HG03196 (cell line): ENCODE results near the gene LRRC25.

ENCODE experiments used
- ATAC-seq: cut with Tn5 transposase; IDR thresholded peaks from one replicate; pipeline ENCODE4 v1.9.1; 2021; ENCODE audit not compliant: unreplicated experiment

The LRRC25 gene

DNA sequence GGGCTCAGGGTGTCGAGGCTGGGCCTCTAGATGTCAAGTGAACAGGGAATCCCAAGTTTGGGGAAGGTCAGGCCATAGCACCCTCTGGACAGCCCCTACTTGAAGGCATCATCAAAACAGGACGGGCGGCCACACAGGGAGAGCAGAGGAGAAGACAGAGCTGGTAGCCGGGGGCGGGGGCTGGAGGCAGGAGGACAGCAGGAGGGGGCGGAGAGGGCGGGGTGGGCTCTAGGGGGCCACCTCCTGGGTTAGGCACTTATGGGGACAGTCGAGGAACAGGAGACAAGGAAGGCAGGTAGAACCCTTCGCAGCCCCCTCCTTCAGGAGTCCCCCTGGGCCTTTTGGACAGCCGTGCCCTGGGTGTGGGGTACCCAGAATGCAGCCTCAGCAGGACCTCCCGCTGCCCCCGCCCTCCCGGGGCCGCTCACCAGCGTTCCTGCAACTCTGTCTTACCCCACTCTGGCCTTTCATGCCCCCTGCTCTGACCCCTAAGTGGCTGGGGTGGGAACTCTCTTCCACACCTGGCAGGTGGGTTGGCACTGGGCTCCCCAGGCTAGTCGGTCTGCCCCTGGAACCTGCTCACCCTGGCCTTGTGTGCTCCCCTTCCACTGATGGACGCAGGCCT, 27.6 kb upstream of the LRRC25 start:
- no peak for ATAC-seq

DNA sequence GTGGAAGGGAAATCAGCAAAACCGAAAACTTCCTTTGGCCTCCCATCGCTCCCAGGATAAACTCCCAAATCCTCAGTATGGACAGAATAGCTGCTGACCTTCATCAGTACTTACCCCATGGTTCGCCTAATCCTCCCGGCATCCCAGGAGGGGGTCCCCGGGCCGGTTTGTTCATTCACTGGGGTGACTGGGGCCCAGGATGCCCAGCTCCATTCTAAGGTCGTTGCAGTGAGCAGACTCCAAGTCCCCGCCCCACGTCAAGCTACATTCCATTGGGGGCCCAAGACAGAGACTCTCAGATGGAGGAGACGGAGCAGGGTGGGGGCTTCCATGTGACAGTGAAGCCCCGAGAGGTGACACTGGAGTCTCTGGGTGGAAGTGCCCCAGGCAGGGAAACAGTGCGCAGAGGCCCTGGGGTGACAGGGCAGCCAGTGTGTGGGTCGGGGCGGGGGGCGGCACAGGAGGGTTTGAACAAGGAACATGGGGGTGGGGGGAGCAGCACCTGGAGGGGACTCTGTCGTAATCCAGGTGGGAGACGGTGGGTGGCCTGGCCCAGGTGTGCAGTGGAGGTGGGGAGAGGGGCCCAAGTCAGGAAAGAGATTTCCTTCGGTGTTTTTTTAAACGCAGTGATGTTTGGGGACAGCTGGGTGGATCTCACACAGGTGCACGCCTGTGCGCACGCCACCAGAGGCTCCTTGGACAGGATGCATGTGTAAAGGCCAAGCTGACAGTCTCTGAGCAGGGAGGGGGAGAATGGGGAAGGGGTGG, 26.9 kb upstream of the LRRC25 start:
- ATAC-seq: no peak

DNA sequence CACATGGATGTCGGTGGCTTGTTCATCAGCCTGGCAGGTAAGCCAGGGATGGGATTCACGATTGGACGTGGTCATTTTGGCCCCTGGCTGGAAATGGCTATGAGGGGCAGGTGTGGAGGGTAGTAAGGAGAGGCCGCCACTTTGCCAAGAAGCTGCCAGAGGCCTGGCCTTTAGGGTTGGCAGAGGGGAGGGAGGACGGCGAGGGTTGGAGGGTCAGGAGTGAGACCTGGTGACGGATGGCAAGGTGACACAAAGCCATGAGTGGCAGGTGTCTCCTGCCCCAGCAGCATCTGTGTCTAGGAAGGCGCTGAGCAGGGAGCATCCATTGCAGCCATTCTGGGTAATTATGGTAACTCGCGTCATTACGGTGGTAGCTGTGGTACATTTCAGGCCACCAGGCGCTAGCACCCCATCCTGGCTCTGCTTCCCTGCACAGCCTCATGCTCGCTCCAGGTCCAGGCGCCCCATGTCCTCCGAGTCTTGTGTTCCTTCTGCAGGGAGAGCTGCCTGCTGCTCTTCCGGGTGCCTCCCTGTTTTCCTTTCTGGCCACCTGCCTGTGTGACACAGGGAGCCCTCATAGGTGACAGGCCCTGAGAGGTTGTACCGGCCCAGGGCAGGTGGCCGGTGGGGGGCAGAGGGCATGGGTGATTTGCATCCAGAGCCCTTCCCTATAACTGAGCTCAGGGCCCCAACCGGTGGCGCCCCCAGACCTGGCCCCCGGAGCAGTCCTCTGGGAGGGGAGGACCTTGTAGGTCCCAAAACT, 26.0 kb upstream of the LRRC25 start:
- ATAC-seq: no peak

DNA sequence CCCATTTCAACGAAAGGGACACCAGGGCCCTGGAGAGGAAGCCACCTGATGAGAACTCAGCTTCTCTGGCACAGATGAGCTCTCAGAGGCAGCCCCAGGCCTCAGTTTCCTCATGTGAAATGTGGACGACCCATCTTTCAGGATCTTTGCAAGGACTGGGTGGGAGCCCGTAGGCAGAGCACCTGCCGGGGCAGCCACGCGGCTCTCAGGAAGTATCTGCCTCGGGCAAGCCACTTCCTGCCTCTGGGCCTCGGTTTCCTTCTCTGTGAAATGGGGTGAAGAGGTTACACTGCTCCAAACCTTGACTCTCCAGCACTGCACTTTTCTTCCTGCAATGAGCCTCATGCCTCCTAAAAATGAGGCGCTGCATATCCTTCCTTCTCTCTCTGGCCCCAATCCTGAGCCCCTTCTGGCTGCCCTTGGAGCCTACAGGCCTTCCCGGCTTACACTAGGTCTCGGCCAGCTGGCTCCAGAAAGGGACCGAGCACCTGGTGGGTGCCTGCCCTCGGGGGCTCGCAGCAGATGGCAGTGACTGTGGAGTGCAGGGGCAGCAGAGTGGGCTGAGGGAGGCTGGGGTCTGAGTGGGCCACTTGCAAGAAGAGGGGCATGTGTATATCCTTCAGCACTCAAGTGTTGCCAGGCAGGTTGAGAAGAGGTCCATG, 25.2 kb upstream of the LRRC25 start:
- no peak for ATAC-seq

DNA sequence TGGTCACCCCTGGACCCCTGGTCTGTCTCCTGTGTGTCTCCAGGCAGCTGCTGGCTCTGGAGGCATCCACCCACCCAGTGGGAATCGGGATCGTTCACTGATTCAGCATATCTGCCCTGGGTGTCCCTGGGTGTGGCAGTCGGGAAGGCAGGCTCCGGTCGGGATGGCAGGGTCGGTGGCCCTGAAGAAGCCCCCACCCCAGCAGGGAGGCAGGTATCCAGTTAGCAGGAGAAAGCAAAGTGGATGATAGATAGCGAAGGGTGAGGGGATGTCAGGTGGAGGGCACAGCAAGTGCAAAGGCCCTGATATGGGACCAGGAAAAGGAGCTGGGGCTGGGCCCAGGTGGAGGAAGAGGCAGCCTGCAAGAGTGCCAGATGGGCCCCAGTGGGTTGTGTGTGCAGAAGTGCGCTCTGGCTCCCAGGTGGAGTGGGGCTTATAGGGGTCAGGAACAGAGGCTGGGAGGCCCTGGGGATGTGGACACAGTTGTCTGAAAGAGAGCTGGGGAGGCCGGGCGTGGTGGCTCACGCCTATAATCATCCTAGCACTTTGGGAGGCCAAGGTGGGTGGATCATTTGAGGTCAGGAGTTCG, 24.0 kb upstream of the LRRC25 start:
- no peak for ATAC-seq

DNA sequence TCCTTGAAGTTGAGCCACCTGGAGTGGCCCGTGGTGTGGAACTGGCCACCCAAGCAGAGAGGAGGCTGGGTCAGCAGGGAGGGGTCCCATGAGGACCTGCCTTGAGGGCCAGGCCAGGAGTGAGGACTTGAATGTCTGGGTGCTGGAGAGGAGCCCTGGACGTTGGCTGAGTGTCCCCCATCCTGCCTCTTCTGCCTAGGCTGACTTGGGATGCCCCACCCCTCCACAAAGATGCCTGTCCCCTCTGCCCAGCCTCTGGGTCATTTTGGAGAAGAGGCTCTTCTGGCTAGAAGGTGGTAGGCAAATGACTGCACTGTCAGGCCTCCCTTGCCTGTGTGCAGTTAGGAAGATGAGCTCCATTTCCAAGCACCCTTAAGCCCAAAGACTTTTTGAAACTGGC, 23.5 kb upstream of the LRRC25 start:
- no peak for ATAC-seq

DNA sequence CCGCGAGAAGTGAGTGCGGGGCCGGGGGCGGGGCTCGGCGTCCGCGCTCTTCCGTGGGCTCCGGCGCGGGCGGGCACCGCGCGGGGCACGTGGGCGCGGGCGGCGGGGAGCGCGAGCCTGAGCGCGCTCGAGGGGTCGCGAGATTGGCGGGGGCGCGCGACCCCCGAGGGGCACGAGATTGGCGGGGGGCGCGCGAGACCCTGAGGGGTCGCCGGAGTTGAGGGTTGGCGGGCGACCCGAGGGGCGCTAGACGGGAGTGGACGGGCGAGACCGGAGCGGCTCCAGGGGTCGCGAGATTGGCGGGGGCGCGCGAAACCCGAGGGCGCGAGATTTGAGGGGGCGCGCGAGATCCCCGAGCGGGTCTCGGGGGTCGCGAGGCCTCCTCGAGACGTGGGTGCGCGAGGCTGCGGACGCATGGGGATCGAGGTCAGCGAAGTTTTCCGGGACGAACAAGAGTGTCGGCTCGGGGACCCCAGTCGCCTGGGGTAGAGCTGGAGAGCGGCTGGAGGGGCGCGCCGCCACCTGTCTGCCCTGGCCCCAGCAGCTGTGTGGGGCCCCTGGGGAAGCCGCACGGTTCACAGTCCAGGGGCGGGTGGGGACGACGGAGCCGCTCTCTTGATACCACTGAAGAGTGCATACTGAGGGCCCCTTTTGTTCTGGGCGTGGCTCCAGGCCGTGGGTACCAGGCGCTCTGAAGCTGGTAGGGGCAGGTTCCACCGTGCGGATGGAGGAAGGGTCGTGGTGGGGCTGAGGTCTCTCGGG, 22.5 kb upstream of the LRRC25 start:
- no peak for ATAC-seq

DNA sequence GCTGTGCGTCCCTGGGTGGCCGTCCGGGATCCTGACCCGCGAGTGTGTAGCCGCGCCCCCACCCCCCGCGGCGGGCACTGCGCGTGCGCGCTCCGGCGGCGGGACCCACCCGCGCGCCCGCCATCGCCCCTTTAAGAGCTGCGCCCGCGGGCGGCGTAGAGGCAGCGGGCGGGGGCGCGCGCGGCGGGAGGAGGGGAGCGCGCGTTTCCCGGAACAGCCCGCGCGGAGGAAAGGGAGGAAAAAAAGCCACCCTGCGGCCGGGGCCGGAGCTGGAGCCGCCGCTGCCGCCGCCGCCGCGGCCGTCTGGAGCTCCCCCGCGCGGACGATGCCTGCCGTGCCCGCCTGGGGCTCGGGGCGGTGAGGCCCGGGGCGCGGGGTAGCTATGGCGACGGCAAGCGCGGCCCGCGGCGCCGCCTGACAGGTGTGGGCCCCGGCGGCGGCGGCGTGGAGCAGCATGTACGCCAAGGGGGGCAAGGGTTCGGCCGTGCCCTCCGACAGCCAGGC, 21.8 kb upstream of the LRRC25 start, which contains the start of gene SSBP4:
TSS of gene SSBP4 (plus strand) at position 204 of the 504 bp plus-strand sequence. CDS start at position 455, 251 bp downstream.
- peak; percentile 37 for ATAC-seq

DNA sequence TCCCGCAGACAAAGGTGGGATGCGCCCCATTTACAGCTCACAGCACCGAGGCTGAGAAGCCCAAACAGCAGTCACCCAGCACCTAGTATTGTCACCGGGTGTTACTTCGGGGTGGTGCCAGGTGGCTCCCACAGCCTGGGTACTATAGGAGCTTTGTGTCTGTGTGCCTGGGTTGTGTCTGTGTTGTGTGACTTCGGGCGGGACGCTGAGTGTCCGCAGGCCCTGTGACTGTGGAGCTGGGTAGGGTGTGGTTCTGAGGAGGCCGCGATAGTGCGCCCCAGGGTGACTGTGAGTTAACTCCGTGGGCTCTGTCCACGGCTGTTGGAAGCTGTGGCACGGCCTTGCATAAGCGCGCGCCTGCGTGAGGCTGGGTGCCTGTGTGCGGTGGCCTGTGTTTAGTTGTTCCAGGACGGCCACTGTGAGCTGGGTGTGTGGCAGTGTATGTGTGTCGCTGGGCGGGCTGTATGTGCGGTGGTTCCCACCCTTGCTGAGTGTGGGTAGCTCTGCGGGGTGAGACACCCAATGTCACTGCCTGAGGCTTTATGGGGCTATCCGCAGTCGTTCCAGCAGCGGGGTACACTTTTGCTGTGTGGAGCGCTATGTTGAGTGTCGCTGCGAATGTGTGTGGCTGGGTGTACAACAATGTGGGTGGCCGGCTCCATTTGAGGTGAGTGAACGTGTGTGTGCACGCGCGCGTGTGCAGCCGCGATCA, 21.2 kb upstream of the LRRC25 start:
- ATAC-seq: peak; percentile 6

DNA sequence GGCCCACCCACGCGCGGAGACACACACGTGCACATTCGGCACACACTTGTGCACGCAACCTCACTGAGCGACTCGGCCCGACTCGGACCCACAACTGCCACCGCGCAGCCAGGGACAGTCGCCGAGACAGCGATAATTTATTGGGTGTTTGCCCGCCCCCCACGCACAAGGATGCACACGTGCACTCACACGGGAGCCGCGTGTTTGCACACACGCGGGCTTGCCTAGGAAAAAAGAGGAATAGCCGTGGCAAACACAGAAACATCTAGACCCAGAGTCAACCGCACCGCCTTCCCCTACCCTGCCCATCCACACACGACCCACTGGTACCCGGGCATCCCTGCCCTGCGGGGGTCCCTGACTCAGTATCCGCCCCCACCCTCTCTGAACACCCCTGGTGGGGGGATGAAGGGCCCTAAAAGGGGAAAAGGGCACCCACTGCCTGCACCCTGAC, 20.6 kb upstream of the LRRC25 start:
- no peak for ATAC-seq

DNA sequence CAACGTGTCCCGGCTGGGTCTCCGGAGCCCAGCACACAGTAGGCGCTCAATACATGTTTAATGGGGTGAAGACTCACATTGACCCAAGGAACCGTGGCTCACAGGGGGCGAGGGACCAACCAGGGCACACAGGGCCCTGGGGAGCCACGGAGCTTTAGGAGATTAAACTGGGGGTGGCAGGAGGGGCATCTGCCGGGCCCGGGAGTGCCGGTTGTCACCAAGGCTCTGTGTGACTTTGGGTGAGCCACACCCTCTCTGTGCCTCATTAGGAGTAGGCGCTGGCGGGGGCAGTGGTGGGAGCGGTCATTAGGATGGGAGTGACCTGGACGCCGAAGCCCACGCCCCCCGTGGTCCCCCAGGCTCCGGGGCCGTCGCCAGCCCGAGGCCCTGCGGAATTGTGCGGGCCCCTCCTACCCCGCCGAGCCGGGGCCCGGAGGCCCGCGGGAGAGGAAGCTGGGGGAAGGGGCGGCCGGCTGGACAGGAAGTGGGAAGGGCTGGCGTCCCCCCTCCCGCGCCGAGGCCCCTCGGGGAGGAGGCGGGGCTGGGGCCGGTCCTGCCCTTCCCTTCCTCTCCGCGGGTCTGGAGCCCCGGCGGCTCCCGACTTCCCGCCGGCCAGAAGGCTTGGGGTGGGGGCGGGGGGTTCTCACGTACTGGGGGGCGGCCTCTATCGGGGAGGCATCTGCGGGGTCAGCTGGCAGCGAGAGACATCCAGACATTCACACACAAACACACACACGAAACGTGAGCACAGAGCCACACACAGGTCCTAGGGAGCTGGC, 20.0 kb upstream of the LRRC25 start:
- ATAC-seq: no peak

DNA sequence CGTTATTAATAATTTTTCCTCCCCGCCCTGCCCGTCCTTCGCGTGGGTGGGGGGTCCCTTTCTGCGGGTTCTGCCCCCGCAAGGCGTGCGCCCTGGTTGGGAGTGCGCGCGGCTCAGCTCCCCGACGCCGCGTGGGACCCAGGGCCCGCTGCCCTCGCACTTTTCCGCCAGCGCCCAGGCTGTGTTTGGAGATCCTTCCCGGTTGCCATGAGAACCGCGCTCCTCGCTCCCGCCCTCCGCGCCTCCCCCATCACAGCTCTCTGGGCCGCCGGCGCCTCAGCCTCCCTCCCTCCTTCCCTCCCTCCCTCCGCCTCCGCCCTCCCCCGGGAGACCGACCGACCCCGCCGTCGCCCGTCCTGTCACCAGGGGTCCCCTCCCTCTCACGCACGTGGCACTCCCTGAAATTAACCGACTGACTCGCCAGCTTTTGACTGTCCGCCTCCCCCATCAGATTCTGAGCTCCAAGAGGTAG, 19.4 kb upstream of the LRRC25 start:
- ATAC-seq: no peak

DNA sequence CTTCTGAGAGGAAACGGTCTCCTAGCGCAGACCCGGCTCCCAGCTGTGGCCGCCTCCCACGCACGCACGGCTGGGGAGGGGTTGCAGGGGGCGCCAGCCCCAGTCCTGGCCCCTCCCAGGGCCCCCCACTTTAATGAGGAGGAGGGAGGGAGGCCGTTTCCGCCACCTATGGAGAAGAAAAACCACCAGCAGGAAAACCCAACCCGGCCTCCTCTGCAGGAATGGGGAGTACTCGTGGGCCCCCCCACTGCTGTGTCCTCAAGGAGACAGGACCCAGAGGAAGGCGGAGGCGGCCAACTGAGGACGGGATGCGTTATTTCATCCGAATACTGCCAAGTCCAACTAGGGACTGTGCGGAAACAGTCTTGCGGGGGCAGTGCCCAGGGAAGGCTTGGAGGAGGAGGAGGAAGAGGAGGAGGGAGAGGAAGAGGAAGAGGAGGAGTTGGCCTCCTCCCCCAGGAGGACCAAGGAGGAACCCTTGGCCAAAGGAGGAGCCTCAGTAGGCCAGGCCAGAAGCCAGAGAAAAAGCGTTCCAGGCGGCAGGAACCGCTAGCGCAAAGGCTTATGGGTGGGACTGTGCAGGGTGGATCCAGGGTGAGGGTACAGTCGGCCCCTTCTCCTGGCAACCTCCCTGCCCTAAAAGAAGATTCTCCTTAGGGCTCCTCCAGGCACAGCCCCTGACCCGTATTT, 17.9 kb upstream of the LRRC25 start:
- ATAC-seq: no peak

DNA sequence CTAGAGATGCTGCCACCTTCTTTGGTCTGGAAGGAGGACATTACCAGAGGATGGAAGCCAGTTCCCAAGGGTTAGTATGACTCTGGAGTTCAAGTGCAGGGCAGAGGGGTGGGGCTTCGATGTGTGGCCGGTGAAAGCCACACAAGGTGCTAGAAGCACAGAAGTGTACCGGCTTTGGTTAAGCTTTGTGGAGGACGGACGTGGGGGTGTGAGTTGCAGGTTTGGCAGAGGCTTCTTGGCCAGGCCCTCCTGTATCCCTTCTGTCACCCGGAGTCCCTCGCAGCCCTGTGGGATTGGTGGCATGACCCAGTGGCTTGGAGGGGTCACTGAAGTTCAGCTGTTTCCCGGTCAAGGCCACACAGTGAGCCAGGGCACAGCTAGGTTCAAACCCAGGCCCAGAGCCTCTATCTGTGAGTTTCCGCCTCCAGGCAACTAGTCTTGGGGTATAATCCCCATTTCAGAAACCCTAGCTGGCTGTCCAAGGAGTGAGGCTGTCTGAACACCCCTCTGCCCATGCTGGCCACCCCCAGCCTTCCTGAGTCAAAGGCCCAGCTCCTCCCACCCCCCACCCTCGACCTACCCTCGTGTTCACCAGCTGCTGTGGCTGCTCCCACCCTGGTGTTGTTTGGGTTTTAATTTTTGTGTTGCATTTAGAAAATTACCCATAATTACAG, 17.2 kb upstream of the LRRC25 start:
- no peak for ATAC-seq

DNA sequence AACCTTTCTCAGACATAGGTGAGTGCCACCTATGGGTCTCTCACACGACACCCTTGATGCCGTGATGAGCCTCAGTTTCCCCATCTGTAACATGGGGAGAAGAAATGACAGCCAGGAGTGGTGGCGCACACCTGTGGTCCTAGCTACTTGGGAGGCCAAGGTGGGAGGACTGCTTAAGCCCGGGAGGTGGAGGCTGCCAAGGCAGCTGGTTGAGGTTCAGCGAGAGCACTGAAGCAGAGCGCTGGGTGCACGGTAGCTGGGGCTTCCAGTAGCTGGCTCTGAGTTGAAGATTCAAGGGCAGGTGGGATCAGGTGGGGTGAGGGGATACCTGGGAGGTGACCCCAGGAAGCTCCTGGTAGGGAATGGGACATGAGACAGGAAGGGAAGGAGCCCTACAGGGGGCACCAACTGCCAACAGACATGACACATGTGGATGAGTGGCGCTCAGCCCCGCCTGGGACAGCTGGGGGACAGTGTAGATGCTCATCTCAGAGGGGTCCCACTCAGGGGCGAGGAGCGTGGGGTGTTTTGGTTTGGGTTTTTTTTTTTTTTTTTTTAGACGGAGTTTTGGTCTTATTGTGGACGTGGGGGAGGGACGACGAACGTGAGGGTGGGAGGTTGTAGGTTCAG, 15.3 kb upstream of the LRRC25 start:
- ATAC-seq: no peak

DNA sequence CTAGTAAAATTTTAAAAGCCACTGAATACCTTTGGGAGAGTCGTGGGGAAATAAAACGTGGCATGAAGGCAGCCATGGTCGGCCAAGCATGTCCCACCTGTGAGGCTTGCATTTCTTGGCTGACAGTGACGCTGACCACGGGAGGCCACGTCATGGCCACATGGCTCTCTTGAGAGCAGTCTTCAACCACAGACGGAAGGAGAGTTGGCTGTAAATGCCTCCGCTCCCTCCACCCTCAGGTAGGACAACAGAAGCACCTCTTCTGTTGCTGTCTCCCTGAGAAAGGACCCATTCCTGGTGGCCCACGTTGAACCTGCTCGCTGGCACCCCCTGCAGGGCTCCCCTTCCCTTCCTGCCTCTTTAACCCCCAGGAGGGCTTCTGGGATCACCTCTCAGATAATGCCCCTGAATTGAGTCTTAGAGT, 10.6 kb upstream of the LRRC25 start:
- ATAC-seq: peak; percentile 76

DNA sequence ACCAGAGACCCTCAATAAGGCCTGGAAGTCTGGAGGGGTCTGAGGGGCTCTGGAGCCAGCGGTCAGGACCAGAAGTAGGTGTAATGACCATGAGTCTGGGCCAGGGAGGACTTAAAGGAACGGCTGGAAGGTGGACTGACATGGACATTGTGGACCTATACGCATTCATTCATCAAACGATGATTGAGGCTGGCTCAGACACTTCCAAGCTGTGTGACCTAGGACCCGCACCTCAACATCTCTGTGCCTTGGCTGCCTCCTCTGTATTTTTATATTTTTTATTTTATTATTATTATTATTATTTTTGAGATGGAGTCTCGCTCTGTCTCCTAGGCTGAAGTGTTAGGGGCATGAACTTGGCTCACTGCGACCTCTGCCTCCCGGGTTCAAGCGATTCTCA, 9.3 kb upstream of the LRRC25 start:
- no peak for ATAC-seq
